Measurements from ENCODE around the gene NUDT16. TPM values are rescaled to one million over a fixed set of nuclear protein-coding genes. Genes with fewer than 3 reads are reported as not detected.

NUDT16 gene
- total RNA-seq, 1 donor from 2014 or later: 15.8 TPM

GRCh38 chr3:131403216-131403895 is 21.8 kb downstream of the NUDT16 start:
- H3K27ac Mint-ChIP-seq: no peak overlapping the region
- ATAC-seq (ENCODE audit: low read depth): no peak

DNA sequence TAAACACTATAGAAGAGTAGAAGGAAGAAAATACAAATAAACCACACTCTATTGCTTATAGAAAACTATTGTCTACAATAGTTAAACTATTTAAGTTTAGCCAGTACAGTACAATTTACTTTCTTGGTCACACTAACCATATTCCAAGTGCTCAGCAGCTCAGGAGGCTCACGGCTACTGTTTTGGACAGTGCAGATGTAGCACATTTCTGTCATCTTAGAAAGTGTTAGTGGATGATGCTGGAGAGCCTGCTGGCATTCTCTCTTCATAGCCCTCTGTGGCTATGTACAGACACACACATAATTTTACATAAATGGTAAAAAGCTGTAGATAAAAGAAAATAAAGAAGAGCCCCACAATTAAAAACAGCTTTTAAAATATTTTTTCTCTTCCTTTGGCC is 23.8 kb downstream of the NUDT16 start:
- POLR2A ChIA-PET: no interaction called here
- intact Hi-C loops (cut with micrococcal nuclease): no loop called here
- Mint-ChIP-seq H3K27me3 (peaks cover 5% of the 10 kb centered on the region), H3K9me3 (peaks cover 8% of the 10 kb centered on the region), H3K4me1 (peaks cover 4% of the 10 kb centered on the region), H3K27ac (no peak overlapping the region), H3K36me3 (ENCODE audit: low read depth) (no peaks in the 10 kb centered on the region), H3K4me3 (no peak overlapping the region)
- ATAC-seq (ENCODE audit: low read depth): no peak
- CTCF ChIA-PET: interaction anchor here (0.5 kb wide), 1 partner anchor 312 kb away, joined by 3 read pairs; no protein-coding TSS in a partner anchor
- no peak for DNase-seq
- TF ChIP-seq CTCF (IDR thresholded peaks at IDR 0.05): no peak

More at GRCh38 chr3:131403216-131403895, 21.8 kb downstream of the NUDT16 start:
- no peaks in the 10 kb centered on the region for H3K36me3 Mint-ChIP-seq (ENCODE audit: low read depth)
- no peak overlapping the region for H3K4me3 Mint-ChIP-seq
- TF ChIP-seq CTCF (IDR thresholded peaks at IDR 0.05): no peak
- no peak for DNase-seq
- H3K9me3 Mint-ChIP-seq: peaks cover 8% of the 10 kb centered on the region
- peaks cover 4% of the 10 kb centered on the region for H3K4me1 Mint-ChIP-seq
- CTCF ChIA-PET: no interaction called here
- H3K27me3 Mint-ChIP-seq: peaks cover 7% of the 10 kb centered on the region
- intact Hi-C loops (cut with micrococcal nuclease): no loop called here
- POLR2A ChIA-PET: no interaction called here

DNA sequence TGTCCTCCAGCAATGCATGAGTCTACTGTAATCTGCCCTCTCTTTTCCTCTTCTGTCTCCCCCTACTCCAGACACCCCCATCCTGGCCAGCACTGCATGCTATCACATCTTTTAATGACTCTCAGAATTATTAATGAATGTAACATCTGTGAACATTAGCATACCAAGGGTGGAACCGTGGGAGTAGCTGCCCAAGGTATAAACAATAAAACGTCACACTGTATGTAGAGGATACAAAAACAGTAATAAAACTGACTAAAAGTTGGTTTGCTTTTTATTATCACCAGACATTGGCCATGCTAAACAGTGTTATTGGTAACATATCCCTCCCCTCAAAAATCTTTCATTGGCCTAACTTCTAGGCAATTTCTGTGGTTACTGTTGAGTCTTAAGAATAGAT is 24.7 kb downstream of the NUDT16 start:
- peaks cover 8% of the 10 kb centered on the region for H3K9me3 Mint-ChIP-seq
- H3K4me3 Mint-ChIP-seq: no peak overlapping the region
- ATAC-seq (ENCODE audit: low read depth): no peak
- H3K4me1 Mint-ChIP-seq: peaks cover 4% of the 10 kb centered on the region
- no peaks in the 10 kb centered on the region for H3K36me3 Mint-ChIP-seq (ENCODE audit: low read depth)
- peaks cover 8% of the 10 kb centered on the region for H3K27me3 Mint-ChIP-seq
- ChIA-PET CTCF (no interaction called here), POLR2A (no interaction called here)
- no peak overlapping the region for H3K27ac Mint-ChIP-seq
- intact Hi-C loops (cut with micrococcal nuclease): no loop called here
- no peak for TF ChIP-seq CTCF (IDR thresholded peaks at IDR 0.05)
- DNase-seq: no peak

DNA sequence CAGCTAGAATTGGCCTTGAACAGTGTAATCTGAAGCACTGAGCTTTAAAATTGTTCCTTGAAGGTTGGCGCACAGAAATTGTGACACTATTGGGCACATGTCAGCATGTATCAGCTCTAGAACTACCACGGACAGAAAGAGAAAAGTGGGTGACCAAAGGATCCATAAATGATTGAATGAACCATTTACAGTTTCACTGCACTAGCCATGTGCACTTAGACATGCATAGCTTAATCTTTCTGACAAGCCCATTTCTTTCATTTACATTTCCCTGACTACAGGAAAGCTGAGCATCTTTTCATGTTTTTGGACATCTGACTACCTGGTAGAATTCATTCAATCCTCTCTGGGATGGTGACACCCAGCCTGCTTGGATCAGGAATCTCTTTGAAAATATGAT is 36.2 kb downstream of the NUDT16 start:
- Mint-ChIP-seq H3K27ac (no peak overlapping the region), H3K4me1 (no peaks in the 10 kb centered on the region), H3K36me3 (ENCODE audit: low read depth) (no peaks in the 10 kb centered on the region), H3K27me3 (no peaks in the 10 kb centered on the region), H3K9me3 (peaks cover 6% of the 10 kb centered on the region), H3K4me3 (no peak overlapping the region)
- ATAC-seq (ENCODE audit: low read depth) (no peak), DNase-seq (no peak)
- ChIA-PET CTCF (no interaction called here), POLR2A (no interaction called here)
- TF ChIP-seq CTCF (IDR thresholded peaks at IDR 0.05): no peak
- intact Hi-C loops (cut with micrococcal nuclease): no loop called here

GRCh38 chr3:131421301-131421700 is 39.7 kb downstream of the NUDT16 start:
- no peaks in the 10 kb centered on the region for H3K36me3 Mint-ChIP-seq (ENCODE audit: low read depth)
- no peak for DNase-seq
- no peaks in the 10 kb centered on the region for H3K27me3 Mint-ChIP-seq
- no peak overlapping the region for H3K27ac Mint-ChIP-seq
- no peaks in the 10 kb centered on the region for H3K4me1 Mint-ChIP-seq
- TF ChIP-seq CTCF (IDR thresholded peaks at IDR 0.05): no peak
- intact Hi-C loops (cut with micrococcal nuclease): no loop called here
- ChIA-PET CTCF (no interaction called here), POLR2A (no interaction called here)
- ATAC-seq (ENCODE audit: low read depth): no peak
- no peaks in the 10 kb centered on the region for H3K9me3 Mint-ChIP-seq
- H3K4me3 Mint-ChIP-seq: no peak overlapping the region
